Activated CD4-positive, alpha-beta memory T cell treated with anti-CD3 and anti-CD28 coated beads for 36 hours (primary cell): ENCODE results near the gene CTNND2. TPM values are rescaled to one million over a fixed set of nuclear protein-coding genes. Genes with fewer than 3 reads are reported as not detected.

ENCODE experiments used
- CTCF ChIA-PET: fragments of 350-600 bp; sonication (Branson Sonifier 250); formaldehyde crosslinking; loops from one replicate; lab custom pipeline; 2021; ENCODE audit warnings: antibody characterized with exemption, inconsistent platforms; lab: Charles Lee
- POLR2A ChIA-PET: fragments of 350-600 bp; sonication (Branson Sonifier 250); formaldehyde crosslinking; loops from one replicate; lab custom pipeline; 2021; ENCODE audit warnings: antibody characterized with exemption; lab: Charles Lee
- DNase-seq: peaks from one replicate; pipeline ENCODE4 v3.0.0-alpha.2; 2020
- H3K27ac Mint-ChIP-seq: one replicate; pipeline ENCODE4 v1.8.0; 2021; ENCODE audit warnings: mixed read lengths
- H3K27me3 Mint-ChIP-seq: one replicate; pipeline ENCODE4 v1.8.0; 2021; ENCODE audit warnings: mixed read lengths
- H3K36me3 Mint-ChIP-seq: one replicate; pipeline ENCODE4 v1.8.0; 2021; ENCODE audit warnings: mixed read lengths
- H3K4me1 Mint-ChIP-seq: one replicate; pipeline ENCODE4 v1.8.0; 2021; ENCODE audit warnings: low read depth, mixed read lengths
- H3K4me3 Mint-ChIP-seq: one replicate; pipeline ENCODE4 v1.8.0; 2021; ENCODE audit warnings: mild to moderate bottlenecking, mixed read lengths
- H3K9me3 Mint-ChIP-seq: one replicate; pipeline ENCODE4 v1.8.0; 2021; ENCODE audit warnings: mixed read lengths
- intact Hi-C: fragments of 100-400 bp; cut with micrococcal nuclease; formaldehyde crosslinking; loops from one replicate; pipeline ENCODE4 v1.15.1; 2023
- total RNA-seq, 2 experiments: library from RNA; stranded (reverse); gene quantifications; one replicate each; pipeline ENCODE4 v1.2.3, GENCODE V29; 2021

CTNND2 gene
- total RNA-seq, 2 experiments from 2014 or later, result not detected

DNA sequence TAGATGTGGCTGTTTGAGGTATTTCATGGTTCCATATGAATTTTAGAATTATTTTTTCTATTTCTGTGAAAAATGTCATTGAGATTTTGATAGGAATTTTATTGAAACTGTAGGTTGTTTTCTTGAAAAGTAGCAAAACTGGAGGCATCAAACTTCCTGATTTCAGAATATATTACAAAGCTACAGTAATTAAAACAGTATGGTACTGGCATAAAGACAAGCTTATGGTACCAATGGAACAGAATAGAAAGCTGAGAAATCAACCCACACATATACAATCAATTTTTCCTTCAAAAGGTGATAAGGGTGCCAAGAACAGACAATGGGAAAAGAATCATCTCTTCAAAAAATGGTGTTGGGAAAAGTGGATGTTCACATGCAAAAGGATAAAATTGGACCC is 945.5 kb downstream of the CTNND2 start:
- DNase-seq, result no peak
- ChIA-PET POLR2A (no interaction called here), CTCF (no interaction called here)
- Mint-ChIP-seq H3K4me3 (no peak overlapping the region), H3K27ac (no peak overlapping the region), H3K9me3 (peaks cover 10% of the 10 kb centered on the region), H3K4me1 (peaks cover 5% of the 10 kb centered on the region), H3K27me3 (no peaks in the 10 kb centered on the region), H3K36me3 (peaks cover 2% of the 10 kb centered on the region)
- intact Hi-C loops, result no loop called here

GRCh38 chr5:10949856-10950630 is 954.2 kb downstream of the CTNND2 start:
- H3K9me3 Mint-ChIP-seq, result peaks cover 2% of the 10 kb centered on the region
- no peak for DNase-seq
- no peak overlapping the region for H3K4me3 Mint-ChIP-seq
- H3K27ac Mint-ChIP-seq, result no peak overlapping the region
- H3K36me3 Mint-ChIP-seq, result peaks cover 1% of the 10 kb centered on the region
- ChIA-PET CTCF (no interaction called here), POLR2A (no interaction called here)
- intact Hi-C loops, result no loop called here
- H3K27me3 Mint-ChIP-seq, result peaks cover 7% of the 10 kb centered on the region
- no peaks in the 10 kb centered on the region for H3K4me1 Mint-ChIP-seq

GRCh38 chr5:10946050-10946449 is 958.2 kb downstream of the CTNND2 start:
- no peaks in the 10 kb centered on the region for H3K36me3 Mint-ChIP-seq
- H3K4me1 Mint-ChIP-seq, result no peaks in the 10 kb centered on the region
- H3K27me3 Mint-ChIP-seq, result peaks cover 3% of the 10 kb centered on the region
- ChIA-PET CTCF (no interaction called here), POLR2A (no interaction called here)
- H3K9me3 Mint-ChIP-seq, result no peaks in the 10 kb centered on the region
- no peak for DNase-seq
- H3K27ac Mint-ChIP-seq, result no peak overlapping the region
- intact Hi-C loops, result no loop called here
- H3K4me3 Mint-ChIP-seq, result no peak overlapping the region

- Mint-ChIP-seq H3K4me1 (no peaks in the 10 kb centered on the region), H3K36me3 (no peaks in the 10 kb centered on the region), H3K4me3 (no peak overlapping the region), H3K27ac (no peak overlapping the region), H3K9me3 (no peaks in the 10 kb centered on the region), H3K27me3 (no peaks in the 10 kb centered on the region)
- DNase-seq, result no peak
- ChIA-PET CTCF (no interaction called here), POLR2A (interaction anchor here (0.6 kb wide), 1 partner anchor 379 kb away, joined by 3 read pairs; no protein-coding TSS in a partner anchor)
- intact Hi-C loops, result no loop called here
Measured at GRCh38 chr5:10941900-10942299, 962.3 kb downstream of the CTNND2 start.

DNA sequence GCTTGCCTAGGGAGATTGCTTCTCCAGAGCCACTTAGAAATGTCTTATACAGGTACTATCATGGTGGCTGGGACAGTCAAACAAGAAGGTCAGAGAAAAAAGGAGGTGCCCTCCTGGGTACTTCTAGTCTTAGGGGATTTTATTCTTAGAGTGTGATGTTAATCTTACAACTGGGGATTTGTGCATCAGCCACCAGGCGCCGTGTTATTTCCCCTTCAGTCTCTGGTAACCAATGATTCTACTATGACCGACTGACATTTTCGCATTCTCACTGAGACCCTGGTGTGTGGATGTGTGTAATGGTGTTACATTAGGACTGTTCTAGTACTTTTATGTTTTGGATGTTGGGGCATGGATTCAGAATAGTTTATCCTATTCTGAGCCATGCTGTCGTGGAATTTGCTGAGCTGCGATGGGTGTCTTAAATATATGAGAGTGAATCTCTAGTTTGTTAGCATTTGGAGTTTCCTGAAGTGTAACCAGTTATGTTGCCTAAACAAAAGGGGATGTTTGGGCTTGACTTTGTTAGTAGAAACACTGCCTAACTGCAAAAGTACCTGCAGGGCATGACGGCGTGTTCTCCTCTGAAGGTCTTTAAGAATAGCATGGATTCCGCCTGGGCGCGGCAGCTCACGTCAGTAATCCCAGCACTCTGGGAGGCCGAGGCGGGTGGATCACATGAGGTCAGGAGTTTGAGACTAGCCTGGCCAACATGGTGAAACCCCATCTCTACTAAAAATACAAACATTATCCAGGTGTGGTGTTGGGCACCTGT is 968.0 kb downstream of the CTNND2 start:
- no peak overlapping the region for H3K4me3 Mint-ChIP-seq
- no peak for DNase-seq
- intact Hi-C loops, result no loop called here
- no peaks in the 10 kb centered on the region for H3K4me1 Mint-ChIP-seq
- no peaks in the 10 kb centered on the region for H3K9me3 Mint-ChIP-seq
- H3K27ac Mint-ChIP-seq, result no peak overlapping the region
- H3K27me3 Mint-ChIP-seq, result peaks cover 4% of the 10 kb centered on the region
- H3K36me3 Mint-ChIP-seq, result no peaks in the 10 kb centered on the region
- CTCF ChIA-PET, result no interaction called here
- POLR2A ChIA-PET, result no interaction called here

DNA sequence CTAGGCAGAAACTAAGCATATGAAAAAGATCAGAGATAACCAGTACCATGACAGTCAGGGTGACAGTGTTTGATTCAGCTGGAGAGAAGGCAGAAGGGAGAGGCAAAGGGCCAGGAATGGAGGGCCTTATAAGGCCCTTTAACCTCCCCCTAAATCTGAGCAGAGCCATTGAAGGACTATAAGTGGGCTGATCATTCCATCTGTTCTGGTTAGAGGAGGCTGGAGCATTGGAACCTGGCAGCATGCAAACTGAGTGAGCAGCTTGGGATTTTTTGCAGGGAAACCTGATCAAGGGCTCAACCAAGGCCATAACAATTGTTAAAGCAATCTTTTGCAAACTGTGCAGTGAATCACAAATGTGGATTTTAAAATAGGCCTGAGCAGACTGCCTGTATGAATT is 968.7 kb downstream of the CTNND2 start:
- DNase-seq, result no peak
- ChIA-PET CTCF (no interaction called here), POLR2A (no interaction called here)
- peaks cover 4% of the 10 kb centered on the region for H3K27me3 Mint-ChIP-seq
- no peaks in the 10 kb centered on the region for H3K4me1 Mint-ChIP-seq
- no peaks in the 10 kb centered on the region for H3K9me3 Mint-ChIP-seq
- H3K36me3 Mint-ChIP-seq, result no peaks in the 10 kb centered on the region
- intact Hi-C loops, result no loop called here
- H3K27ac Mint-ChIP-seq, result no peak overlapping the region
- no peak overlapping the region for H3K4me3 Mint-ChIP-seq

- H3K4me1 Mint-ChIP-seq, result no peaks in the 10 kb centered on the region
- H3K27me3 Mint-ChIP-seq, result peaks cover 4% of the 10 kb centered on the region
- intact Hi-C loops, result no loop called here
- ChIA-PET CTCF (no interaction called here), POLR2A (no interaction called here)
- no peak overlapping the region for H3K4me3 Mint-ChIP-seq
- peaks cover 4% of the 10 kb centered on the region for H3K9me3 Mint-ChIP-seq
- no peaks in the 10 kb centered on the region for H3K36me3 Mint-ChIP-seq
- no peak for DNase-seq
- no peak overlapping the region for H3K27ac Mint-ChIP-seq
Measured at GRCh38 chr5:10934783-10935355, 969.4 kb downstream of the CTNND2 start.

DNA sequence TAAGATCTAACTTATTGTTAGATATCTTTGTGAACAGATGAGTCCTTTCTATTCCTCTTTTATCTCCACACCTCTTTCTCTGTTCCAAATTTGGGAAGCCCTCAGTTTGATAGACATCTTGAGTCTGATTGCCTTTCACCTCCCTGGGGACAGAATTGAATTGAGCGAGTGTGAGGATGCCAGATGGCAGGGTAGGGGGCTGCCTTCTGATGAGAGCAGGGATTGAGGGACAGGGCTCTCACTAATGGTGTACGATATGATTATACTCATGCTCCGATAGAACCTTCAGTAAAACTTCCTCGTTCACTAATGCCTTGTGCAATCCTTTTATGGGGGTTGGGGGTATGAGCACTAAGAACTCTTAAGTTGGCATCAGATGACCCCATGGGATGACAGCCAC is 971.1 kb downstream of the CTNND2 start:
- ChIA-PET POLR2A (no interaction called here), CTCF (no interaction called here)
- peaks cover 10% of the 10 kb centered on the region for H3K9me3 Mint-ChIP-seq
- H3K4me1 Mint-ChIP-seq, result no peaks in the 10 kb centered on the region
- peaks cover 4% of the 10 kb centered on the region for H3K27me3 Mint-ChIP-seq
- H3K27ac Mint-ChIP-seq, result no peak overlapping the region
- H3K36me3 Mint-ChIP-seq, result no peaks in the 10 kb centered on the region
- intact Hi-C loops, result no loop called here
- H3K4me3 Mint-ChIP-seq, result no peak overlapping the region
- DNase-seq, result no peak

GRCh38 chr5:10932426-10932825 is 971.8 kb downstream of the CTNND2 start:
- H3K4me1 Mint-ChIP-seq, result no peaks in the 10 kb centered on the region
- CTCF ChIA-PET, result no interaction called here
- H3K9me3 Mint-ChIP-seq, result peaks cover 10% of the 10 kb centered on the region
- H3K36me3 Mint-ChIP-seq, result no peaks in the 10 kb centered on the region
- H3K27ac Mint-ChIP-seq, result no peak overlapping the region
- POLR2A ChIA-PET, result no interaction called here
- DNase-seq, result no peak
- intact Hi-C loops, result no loop called here
- H3K27me3 Mint-ChIP-seq, result peaks cover 4% of the 10 kb centered on the region
- no peak overlapping the region for H3K4me3 Mint-ChIP-seq

GRCh38 chr5:10927608-10928007 is 976.6 kb downstream of the CTNND2 start:
- peaks cover 4% of the 10 kb centered on the region for H3K27me3 Mint-ChIP-seq
- no peak overlapping the region for H3K4me3 Mint-ChIP-seq
- no peak for DNase-seq
- ChIA-PET POLR2A (no interaction called here), CTCF (no interaction called here)
- intact Hi-C loops, result no loop called here
- no peak overlapping the region for H3K27ac Mint-ChIP-seq
- no peaks in the 10 kb centered on the region for H3K4me1 Mint-ChIP-seq
- H3K36me3 Mint-ChIP-seq, result no peaks in the 10 kb centered on the region
- H3K9me3 Mint-ChIP-seq, result peaks cover 12% of the 10 kb centered on the region

DNA sequence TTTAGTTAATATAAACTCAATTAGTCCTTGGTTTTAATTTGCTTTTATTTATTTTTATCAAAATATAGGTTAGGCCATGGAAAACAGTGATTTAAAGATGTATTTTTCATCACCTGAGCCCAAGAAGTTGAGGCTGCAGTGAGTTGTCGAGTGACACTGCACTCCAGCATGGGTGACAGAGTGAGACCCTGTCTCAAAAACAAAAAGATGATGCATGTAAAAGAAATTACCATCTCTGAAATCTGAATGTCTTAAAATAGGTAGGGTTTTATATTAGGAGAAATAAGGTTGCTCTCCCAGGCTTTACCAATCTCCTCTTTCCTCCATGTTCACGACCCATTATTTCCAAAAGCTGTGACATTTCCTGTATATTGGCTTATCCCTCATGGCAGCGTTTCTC is 980.9 kb downstream of the CTNND2 start:
- CTCF ChIA-PET, result no interaction called here

More for the DNA sequence above, 980.9 kb downstream of the CTNND2 start:
- H3K36me3 Mint-ChIP-seq, result no peaks in the 10 kb centered on the region
- no peaks in the 10 kb centered on the region for H3K4me1 Mint-ChIP-seq
- intact Hi-C loops, result no loop called here
- H3K27ac Mint-ChIP-seq, result no peak overlapping the region
- peaks cover 2% of the 10 kb centered on the region for H3K27me3 Mint-ChIP-seq
- H3K9me3 Mint-ChIP-seq, result peaks cover 2% of the 10 kb centered on the region
- DNase-seq, result no peak
- H3K4me3 Mint-ChIP-seq, result no peak overlapping the region
- POLR2A ChIA-PET, result no interaction called here
